DMS153 treated with DMSO at 0.1 percent for 48 hours (cell line): Measurements from ENCODE around the gene SNAPIN.
A peak's percentile ranks its signal among the peaks of the same experiment; 100 is the strongest.
"Not testable (repeated sequence)": the region's sequence is repeated elsewhere in the genome, so short reads cannot be mapped to it uniquely, and the experiment has no call there.

Experiments
- DNase-seq: peaks from one replicate; lab custom pipeline; 2025; ENCODE audit not compliant: unreplicated experiment; lab: John Stamatoyannopoulos, UW

Gene SNAPIN

GRCh38 chr1:153646672-153647345 lies 11.7 kb upstream of the SNAPIN start:
- DNase-seq, result no peak

GRCh38 chr1:153647346-153647714 lies 11.2 kb upstream of the SNAPIN start:
- no peak for DNase-seq

- no peak for DNase-seq
Measured at GRCh38 chr1:153648000-153648643, 10.4 kb upstream of the SNAPIN start.

- no peak for DNase-seq
Measured at GRCh38 chr1:153649137-153649862, 9.2 kb upstream of the SNAPIN start.

- DNase-seq, result no peak
Measured at GRCh38 chr1:153649863-153650235, 8.7 kb upstream of the SNAPIN start.

GRCh38 chr1:153651771-153652170 lies 6.7 kb upstream of the SNAPIN start:
- no peak for DNase-seq

GRCh38 chr1:153652805-153653500 lies 5.5 kb upstream of the SNAPIN start:
- DNase-seq, result no peak

- no peak for DNase-seq
Measured at GRCh38 chr1:153655333-153655732, 3.2 kb upstream of the SNAPIN start.

GRCh38 chr1:153659175-153659534 lies 652 bp downstream of the SNAPIN start:
- no peak for DNase-seq

- no peak for DNase-seq
Measured at GRCh38 chr1:153659656-153660055, 1.2 kb downstream of the SNAPIN start.

GRCh38 chr1:153661111-153661708 lies 2.7 kb downstream of the SNAPIN start:
- DNase-seq, result no peak

- no peak for DNase-seq
Measured at GRCh38 chr1:153662269-153662668, 3.8 kb downstream of the SNAPIN start.

- DNase-seq, result no peak
Measured at GRCh38 chr1:153663211-153663610, 4.7 kb downstream of the SNAPIN start.

GRCh38 chr1:153667439-153667838 lies 8.9 kb downstream of the SNAPIN start:
- no peak for DNase-seq

GRCh38 chr1:153668672-153669071 lies 10.2 kb downstream of the SNAPIN start:
- not testable (repeated sequence) for DNase-seq

- DNase-seq, result no peak
Measured at GRCh38 chr1:153669606-153670005, 11.1 kb downstream of the SNAPIN start.

- DNase-seq, result no peak
Measured at GRCh38 chr1:153670257-153670858, 11.9 kb downstream of the SNAPIN start.

GRCh38 chr1:153670859-153671627 lies 12.5 kb downstream of the SNAPIN start, which contains the start of gene ILF2:
Gene ILF2, minus strand, starts transcription at chr1:153670993. Its CDS starts 71 bp downstream, at chr1:153670922.
- DNase-seq, result peak; percentile 100

- peak; percentile 89 for DNase-seq
Measured at GRCh38 chr1:153671628-153672353, 13.3 kb downstream of the SNAPIN start.
